ENCODE results near the gene UIMC1. TPM values are rescaled to one million over a fixed set of nuclear protein-coding genes. Genes with fewer than 3 reads are reported as not detected.
"Not testable (repeated sequence)": the region's sequence is repeated elsewhere in the genome, so short reads cannot be mapped to it uniquely, and the experiment has no call there.

Gene UIMC1
- total RNA-seq, 2 experiments from 2014 or later, result 46.5 to 50.5 TPM

DNA sequence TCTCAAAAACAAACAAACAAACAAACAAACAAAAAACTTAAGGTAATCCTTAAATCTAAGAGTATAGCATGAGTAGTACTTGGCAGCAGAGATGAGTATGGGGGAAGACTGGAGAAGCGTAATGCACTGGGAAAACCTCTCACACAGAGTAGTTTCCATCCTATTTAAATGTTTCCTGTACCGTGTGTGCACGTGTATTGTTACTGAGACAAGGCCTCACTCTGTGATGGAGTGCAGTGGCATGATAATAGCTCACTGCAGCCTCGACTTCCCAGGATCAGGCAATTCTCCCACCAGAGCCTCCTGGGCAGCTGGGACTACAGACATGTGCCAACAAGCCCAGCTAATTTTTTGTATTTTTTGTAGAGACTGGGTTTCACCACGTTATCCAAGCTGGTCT is 2.9 kb downstream of the UIMC1 start:
- Mint-ChIP-seq H3K27ac (no peak overlapping the region), H3K9me3 (no peaks in the 10 kb centered on the region), H3K4me3 (no peak overlapping the region), H3K36me3 (ENCODE audit: low read depth) (peaks cover 28% of the 10 kb centered on the region), H3K27me3 (no peaks in the 10 kb centered on the region), H3K4me1 (peaks cover 38% of the 10 kb centered on the region)
- DNase-seq, result no peak
- POLR2A ChIA-PET, result interaction anchor here (5.9 kb wide), 1 partner anchor 18 kb away, joined by 76 read pairs; the partner anchor contains the start of gene ZNF346
- CTCF ChIA-PET, result interaction anchor here (1.0 to 1.5 kb wide), 3 partner anchors 9 to 343 kb away, joined by 3 to 5 read pairs (median 4); no protein-coding TSS in a partner anchor

DNA sequence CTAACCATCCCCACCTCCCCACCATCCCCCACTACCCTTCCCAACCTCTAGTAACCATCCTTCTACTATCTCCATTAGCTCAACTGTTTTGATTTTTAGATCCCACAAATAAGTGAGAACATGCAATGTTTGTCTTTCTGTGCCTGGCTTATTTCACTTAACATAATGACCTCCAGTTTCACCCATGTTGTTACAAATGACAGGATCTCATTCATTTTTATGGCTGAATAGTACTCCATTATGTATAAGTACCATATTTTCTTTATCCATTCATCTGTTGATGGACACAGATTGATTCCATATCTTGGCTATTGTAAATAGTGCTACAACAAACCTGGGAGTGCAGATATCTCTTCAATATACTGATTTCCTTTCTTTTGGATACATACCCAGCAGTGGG is 7.1 kb downstream of the UIMC1 start:
- H3K27ac Mint-ChIP-seq, H3K4me3 Mint-ChIP-seq, CTCF ChIA-PET, H3K27me3 Mint-ChIP-seq, POLR2A ChIA-PET, DNase-seq, H3K9me3 Mint-ChIP-seq: not testable (repeated sequence)
- peaks cover 36% of the 10 kb centered on the region for H3K36me3 Mint-ChIP-seq (ENCODE audit: low read depth)
- peaks cover 44% of the 10 kb centered on the region for H3K4me1 Mint-ChIP-seq

- H3K27ac Mint-ChIP-seq, result no peak overlapping the region
- H3K36me3 Mint-ChIP-seq (ENCODE audit: low read depth), result peaks cover 36% of the 10 kb centered on the region
- CTCF ChIA-PET, result no interaction called here
- no peak overlapping the region for H3K4me3 Mint-ChIP-seq
- H3K9me3 Mint-ChIP-seq, result peaks cover 3% of the 10 kb centered on the region
- H3K4me1 Mint-ChIP-seq, result peaks cover 41% of the 10 kb centered on the region
- no peak for DNase-seq
- H3K27me3 Mint-ChIP-seq, result no peaks in the 10 kb centered on the region
- POLR2A ChIA-PET, result no interaction called here
Measured at GRCh38 chr5:176998828-176999227, 7.8 kb downstream of the UIMC1 start.

DNA sequence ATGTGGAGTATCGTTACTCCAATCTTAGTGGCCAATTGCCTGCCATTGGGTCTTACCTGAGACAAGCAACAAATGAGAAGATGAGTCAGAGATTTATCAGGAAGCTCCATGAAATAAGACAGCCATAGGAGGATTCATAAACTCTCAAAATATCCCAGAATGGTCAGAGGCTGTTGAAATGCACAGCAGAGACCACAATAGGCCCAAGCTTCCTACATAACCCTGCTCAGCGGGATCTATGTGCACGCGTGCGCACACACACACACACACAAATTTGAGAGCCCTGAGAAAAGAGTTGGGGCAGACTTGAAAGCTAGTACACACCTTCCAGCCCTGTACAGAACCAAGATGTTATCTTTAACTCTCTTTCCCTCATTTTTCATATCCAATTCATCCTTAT is 9.8 kb downstream of the UIMC1 start:
- H3K4me3 Mint-ChIP-seq, result no peak overlapping the region
- peaks cover 35% of the 10 kb centered on the region for H3K4me1 Mint-ChIP-seq
- POLR2A ChIA-PET, result interaction anchor here (0.9 to 1.3 kb wide), 4 partner anchors 9 to 27 kb away, joined by 3 to 5 read pairs (median 4); partner anchors contain the start of gene ZNF346
- H3K36me3 Mint-ChIP-seq (ENCODE audit: low read depth), result peaks cover 36% of the 10 kb centered on the region
- H3K9me3 Mint-ChIP-seq, result peaks cover 3% of the 10 kb centered on the region
- peak overlapping the region; percentile 51 for H3K27ac Mint-ChIP-seq
- no peak for DNase-seq
- no peaks in the 10 kb centered on the region for H3K27me3 Mint-ChIP-seq
- CTCF ChIA-PET, result interaction anchor here (1.7 kb wide), 1 partner anchor 9 kb away, joined by 10 read pairs; no protein-coding TSS in a partner anchor

- ChIA-PET CTCF (interaction anchor here (1.7 kb wide), 1 partner anchor 10 kb away, joined by 10 read pairs; no protein-coding TSS in a partner anchor), POLR2A (interaction anchor here (0.9 to 1.3 kb wide), 3 partner anchors 9 to 27 kb away, joined by 3 to 5 read pairs (median 4); no protein-coding TSS in a partner anchor)
- Mint-ChIP-seq H3K9me3 (peaks cover 3% of the 10 kb centered on the region), H3K4me1 (peaks cover 35% of the 10 kb centered on the region), H3K27ac (peak overlapping the region; percentile 51), H3K4me3 (no peak overlapping the region), H3K36me3 (ENCODE audit: low read depth) (peaks cover 33% of the 10 kb centered on the region), H3K27me3 (no peaks in the 10 kb centered on the region)
- DNase-seq, result no peak
Measured at GRCh38 chr5:176995896-176996767, 10.4 kb downstream of the UIMC1 start.

GRCh38 chr5:176995122-176995490 is 11.5 kb downstream of the UIMC1 start:
- Mint-ChIP-seq H3K27ac (no peak overlapping the region), H3K27me3 (no peaks in the 10 kb centered on the region), H3K4me1 (peaks cover 33% of the 10 kb centered on the region), H3K36me3 (ENCODE audit: low read depth) (peaks cover 28% of the 10 kb centered on the region), H3K9me3 (peaks cover 3% of the 10 kb centered on the region), H3K4me3 (no peak overlapping the region)
- no peak for DNase-seq
- ChIA-PET CTCF (no interaction called here), POLR2A (no interaction called here)

- Mint-ChIP-seq H3K27ac (no peak overlapping the region), H3K4me1 (peaks cover 32% of the 10 kb centered on the region), H3K4me3 (no peak overlapping the region), H3K27me3 (no peaks in the 10 kb centered on the region), H3K9me3 (peaks cover 3% of the 10 kb centered on the region), H3K36me3 (ENCODE audit: low read depth) (peaks cover 26% of the 10 kb centered on the region)
- CTCF ChIA-PET, result no interaction called here
- DNase-seq, result no peak
- POLR2A ChIA-PET, result no interaction called here
Measured at GRCh38 chr5:176994460-176995121, 12.0 kb downstream of the UIMC1 start.

DNA sequence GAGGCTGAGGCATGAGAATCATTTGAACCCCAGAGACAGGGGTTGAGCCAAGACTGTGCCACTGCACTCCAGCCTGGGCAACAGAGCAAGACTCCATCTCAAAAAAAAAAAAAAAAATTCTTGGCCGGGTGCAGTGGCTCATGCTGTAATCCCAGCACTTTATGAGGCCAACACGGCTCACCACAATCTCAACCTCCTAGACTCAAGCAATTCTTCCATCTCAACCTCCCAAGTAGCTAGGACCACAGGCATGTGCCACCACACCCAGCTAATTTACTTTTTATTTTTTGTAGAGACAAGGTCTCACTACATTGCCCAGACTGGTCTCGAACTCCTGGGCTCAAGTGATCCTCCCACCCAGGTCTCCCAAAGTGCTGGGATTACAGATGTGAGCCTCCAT is 13.5 kb downstream of the UIMC1 start:
- H3K4me3 Mint-ChIP-seq, DNase-seq, H3K27me3 Mint-ChIP-seq, H3K9me3 Mint-ChIP-seq, CTCF ChIA-PET, H3K27ac Mint-ChIP-seq: not testable (repeated sequence)
- POLR2A ChIA-PET, result interaction anchor here (1.6 kb wide), 1 partner anchor 29 kb away, joined by 4 read pairs; the partner anchor contains the start of gene ZNF346
- Mint-ChIP-seq H3K36me3 (ENCODE audit: low read depth) (peaks cover 27% of the 10 kb centered on the region), H3K4me1 (peaks cover 33% of the 10 kb centered on the region)

DNA sequence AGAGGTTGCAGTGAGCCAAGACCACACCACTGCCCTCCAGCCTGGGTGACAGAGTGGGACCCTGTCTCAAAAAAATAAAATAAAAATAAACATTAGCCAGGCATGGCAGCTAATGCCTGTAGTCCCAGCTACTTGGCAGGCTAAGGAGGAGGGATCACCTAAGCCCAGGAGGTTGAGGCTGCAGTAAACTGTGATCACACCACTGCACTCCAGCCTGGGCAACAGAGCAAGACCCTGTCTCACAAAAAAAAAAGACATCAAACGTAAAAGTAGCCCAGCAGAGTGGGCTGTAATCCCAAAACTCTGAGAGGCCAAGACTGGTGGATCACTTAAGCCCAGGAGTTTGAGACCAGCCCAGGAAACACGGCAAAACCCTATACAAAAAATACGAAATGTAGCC is 19.0 kb downstream of the UIMC1 start:
- Mint-ChIP-seq H3K27ac (no peak overlapping the region), H3K9me3 (no peaks in the 10 kb centered on the region), H3K27me3 (no peaks in the 10 kb centered on the region), H3K4me3 (no peak overlapping the region), H3K36me3 (ENCODE audit: low read depth) (peaks cover 14% of the 10 kb centered on the region), H3K4me1 (peaks cover 25% of the 10 kb centered on the region)
- ChIA-PET CTCF (no interaction called here), POLR2A (interaction anchor here (3.0 kb wide), 1 partner anchor 19 kb away, joined by 12 read pairs; the partner anchor contains the start of gene UIMC1)
- DNase-seq, result no peak

GRCh38 chr5:176986280-176986679 is 20.3 kb downstream of the UIMC1 start:
- no peak overlapping the region for H3K4me3 Mint-ChIP-seq
- H3K27me3 Mint-ChIP-seq, result no peaks in the 10 kb centered on the region
- peaks cover 24% of the 10 kb centered on the region for H3K36me3 Mint-ChIP-seq (ENCODE audit: low read depth)
- CTCF ChIA-PET, result interaction anchor here (0.6 to 2.0 kb wide), 8 partner anchors 19 to 329 kb away, joined by 3 to 8 read pairs (median 4); partner anchors contain the start of gene FGFR4
- H3K27ac Mint-ChIP-seq, result peak overlapping the region; percentile 32
- no peaks in the 10 kb centered on the region for H3K9me3 Mint-ChIP-seq
- DNase-seq, result no peak
- peaks cover 29% of the 10 kb centered on the region for H3K4me1 Mint-ChIP-seq
- POLR2A ChIA-PET, result interaction anchor here (0.7 to 3.0 kb wide), 2 partner anchors 20 to 366 kb away, joined by 3 to 12 read pairs; partner anchors contain the start of gene UIMC1

DNA sequence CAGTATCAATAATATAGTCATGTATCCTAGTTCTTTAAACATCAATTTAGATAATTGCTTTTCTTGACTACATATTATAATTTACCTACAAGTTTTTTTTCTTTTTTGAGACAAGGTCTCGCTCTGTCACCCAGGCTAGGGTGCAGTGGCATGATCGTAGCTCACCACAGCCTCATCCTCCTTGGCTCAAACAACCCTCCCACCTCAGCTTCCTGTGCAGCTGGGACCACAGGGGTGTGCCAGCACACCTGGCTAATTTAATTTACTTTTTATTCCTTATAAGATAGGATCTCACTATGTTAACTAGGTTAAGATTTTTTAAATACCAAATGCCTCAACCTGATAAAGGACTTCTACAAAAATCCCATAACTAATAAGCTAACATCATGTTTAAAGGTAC is 21.1 kb downstream of the UIMC1 start:
- no peaks in the 10 kb centered on the region for H3K27me3 Mint-ChIP-seq
- ChIA-PET POLR2A (interaction anchor here (3.0 kb wide), 1 partner anchor 21 kb away, joined by 12 read pairs; the partner anchor contains the start of gene UIMC1), CTCF (interaction anchor here (0.6 to 2.0 kb wide), 5 partner anchors 20 to 328 kb away, joined by 3 to 8 read pairs (median 4); partner anchors contain the start of gene FGFR4)
- peak overlapping the region; percentile 67 for H3K27ac Mint-ChIP-seq
- no peaks in the 10 kb centered on the region for H3K9me3 Mint-ChIP-seq
- peaks cover 29% of the 10 kb centered on the region for H3K36me3 Mint-ChIP-seq (ENCODE audit: low read depth)
- DNase-seq, result peak; percentile 62
- peaks cover 31% of the 10 kb centered on the region for H3K4me1 Mint-ChIP-seq
- H3K4me3 Mint-ChIP-seq, result no peak overlapping the region

DNA sequence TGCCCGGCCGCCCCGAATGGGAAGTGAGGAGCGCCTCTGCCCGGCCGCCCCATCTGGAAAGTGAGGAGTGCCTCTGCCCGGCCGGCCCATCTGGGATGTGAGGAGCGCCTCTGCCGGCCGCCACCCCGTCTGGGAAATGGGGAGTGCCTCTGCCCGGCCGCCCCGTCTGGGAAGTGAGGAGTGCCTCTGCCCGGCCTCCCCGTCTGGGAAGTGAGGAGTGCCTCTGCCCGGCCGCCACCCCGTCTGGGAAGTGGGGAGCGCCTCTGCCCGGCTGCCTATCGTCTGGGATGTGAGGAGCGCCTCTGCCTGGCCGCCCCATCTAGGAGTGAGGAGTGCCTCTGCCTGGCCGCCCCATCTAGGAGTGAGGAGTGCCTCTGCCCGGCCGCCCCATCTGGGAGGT is 22.4 kb downstream of the UIMC1 start:
- Mint-ChIP-seq H3K4me1 (peaks cover 39% of the 10 kb centered on the region), H3K36me3 (ENCODE audit: low read depth) (peaks cover 39% of the 10 kb centered on the region)
- H3K4me3 Mint-ChIP-seq, H3K9me3 Mint-ChIP-seq, POLR2A ChIA-PET, H3K27me3 Mint-ChIP-seq, DNase-seq, CTCF ChIA-PET, H3K27ac Mint-ChIP-seq: not testable (repeated sequence)

GRCh38 chr5:176983593-176983992 is 23.0 kb downstream of the UIMC1 start:
- POLR2A ChIA-PET, H3K27ac Mint-ChIP-seq, DNase-seq, H3K27me3 Mint-ChIP-seq, CTCF ChIA-PET, H3K4me3 Mint-ChIP-seq, H3K9me3 Mint-ChIP-seq: not testable (repeated sequence)
- Mint-ChIP-seq H3K36me3 (ENCODE audit: low read depth) (peaks cover 43% of the 10 kb centered on the region), H3K4me1 (peaks cover 39% of the 10 kb centered on the region)

Data from activated CD4-positive, alpha-beta memory T cell treated with anti-CD3 and anti-CD28 coated beads, Interleukin-2, amount 10 ng/mL, durations not matched to agents 7 days and 5 days (primary cell).